HG03439 (cell line): ENCODE measurements around the gene HEPN1.
"Not testable (repeated sequence)": the region's sequence is repeated elsewhere in the genome, so short reads cannot be mapped to it uniquely, and the experiment has no call there.

Experiments used
- ATAC-seq: cut with Tn5 transposase; IDR thresholded peaks from one replicate; pipeline ENCODE4 v1.9.1; 2021; ENCODE audit warnings: mild to moderate bottlenecking, moderate library complexity; ENCODE audit not compliant: unreplicated experiment

The HEPN1 gene

DNA sequence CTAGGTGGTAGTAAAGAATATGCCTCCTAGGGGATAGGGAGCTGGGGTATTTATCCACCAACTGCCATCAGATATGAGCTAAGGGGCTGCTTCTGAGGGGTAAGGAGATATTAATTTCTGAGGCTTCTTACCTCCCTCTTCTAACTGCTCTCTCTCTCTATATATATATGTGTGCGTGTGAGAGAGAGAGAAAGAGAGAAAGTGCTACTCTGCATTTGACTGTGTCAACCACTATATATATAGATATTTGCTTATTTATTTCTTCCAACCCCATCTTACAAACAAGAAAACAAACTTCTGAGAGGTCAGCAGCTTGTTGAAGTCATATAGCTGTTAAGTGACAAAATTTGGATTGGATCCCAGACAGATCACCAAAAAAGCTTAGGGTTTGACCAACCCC is 22.7 kb downstream of the HEPN1 start:
- ATAC-seq, result peak; percentile 71

DNA sequence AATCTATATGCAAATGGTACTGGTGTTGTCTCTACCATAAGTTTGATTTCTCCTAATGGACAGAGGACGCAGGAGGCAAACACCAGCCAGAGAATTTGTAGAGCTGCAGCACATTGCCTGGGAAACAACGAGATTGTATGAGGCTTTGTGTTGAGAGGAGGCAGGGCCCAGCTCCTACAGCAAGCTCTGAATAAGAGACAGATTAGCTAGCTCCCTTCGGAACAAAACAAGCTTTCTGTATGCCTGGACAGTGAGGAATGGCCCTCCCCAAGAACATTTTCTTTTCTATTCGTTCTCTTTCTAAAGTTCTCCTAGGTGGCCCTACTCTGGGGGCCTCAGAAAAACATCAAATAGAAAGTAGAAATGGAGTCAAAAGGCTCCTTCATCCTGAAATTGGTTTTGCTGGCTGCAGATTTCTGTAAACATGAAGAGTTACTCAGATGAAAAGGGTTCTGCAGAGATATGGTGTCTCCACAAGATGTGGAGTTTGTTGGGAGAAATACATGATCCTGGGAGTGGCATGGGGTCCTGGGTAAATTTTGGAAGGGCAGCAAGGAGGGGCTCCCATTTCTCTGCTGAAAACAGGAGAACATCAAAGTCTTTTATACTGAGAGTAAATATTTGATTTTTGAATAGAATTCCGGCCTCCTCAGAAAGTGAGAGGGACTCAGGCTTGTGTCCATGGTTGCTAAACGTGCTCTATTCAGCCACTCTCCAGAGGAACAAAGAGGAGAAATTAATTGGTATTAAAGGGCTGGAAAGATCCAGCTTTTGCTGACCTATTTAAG is 23.6 kb downstream of the HEPN1 start:
- ATAC-seq, result no peak

DNA sequence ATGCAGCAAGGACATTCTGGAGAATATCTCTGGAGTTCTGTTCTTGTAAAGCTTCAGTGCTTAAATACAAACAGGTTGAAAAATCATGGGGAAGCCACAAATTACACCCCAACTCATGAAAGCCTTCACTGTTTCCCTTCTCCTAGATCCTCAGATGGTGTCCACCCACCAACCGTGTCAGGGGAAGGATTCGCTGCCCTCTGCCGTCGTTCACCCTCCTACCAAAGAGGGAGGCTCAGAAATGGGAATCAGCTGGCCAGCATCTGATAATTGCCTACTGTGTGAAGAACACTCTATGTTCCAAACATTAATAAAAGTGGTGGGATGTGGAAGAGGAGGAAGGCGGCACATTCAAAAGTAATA is 24.2 kb downstream of the HEPN1 start:
- ATAC-seq, result no peak

DNA sequence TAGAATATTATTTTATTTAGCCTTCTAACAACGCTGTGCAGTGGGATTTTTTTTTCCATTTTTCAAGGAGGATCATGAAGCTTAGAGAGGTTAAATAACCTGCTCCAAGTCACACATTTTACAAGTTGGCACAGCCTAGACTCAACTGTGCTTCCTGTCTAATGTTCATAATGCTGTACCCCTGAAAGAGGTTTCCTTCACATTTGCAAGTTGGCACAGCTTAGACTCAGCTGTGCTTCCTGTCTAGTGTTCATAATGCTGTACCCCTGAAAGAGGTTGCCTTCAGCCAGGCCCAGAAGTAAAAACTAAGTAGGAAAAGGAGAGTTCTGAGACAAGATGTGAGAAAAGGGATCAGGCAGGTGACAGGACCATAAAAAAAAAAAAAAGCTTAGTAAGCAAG is 24.7 kb downstream of the HEPN1 start:
- no peak for ATAC-seq

DNA sequence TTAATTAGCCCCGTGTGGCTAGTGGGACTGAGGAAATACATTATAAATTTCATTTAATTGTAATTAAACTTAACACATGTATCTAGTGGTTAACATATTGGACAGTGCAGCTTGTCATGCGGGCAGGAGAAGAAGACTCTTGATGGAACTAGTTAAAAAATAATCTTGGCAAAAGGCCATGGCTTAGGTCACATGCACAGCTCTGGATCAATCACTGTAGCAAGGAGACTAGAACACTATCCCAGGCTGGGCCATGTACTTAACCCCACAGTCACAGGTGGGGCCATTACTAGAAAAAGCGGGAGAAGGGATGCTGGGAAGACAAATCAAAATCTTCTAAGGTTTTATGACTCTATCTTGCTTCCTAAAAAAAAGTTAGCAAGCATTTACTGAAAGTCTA is 25.5 kb downstream of the HEPN1 start:
- no peak for ATAC-seq

DNA sequence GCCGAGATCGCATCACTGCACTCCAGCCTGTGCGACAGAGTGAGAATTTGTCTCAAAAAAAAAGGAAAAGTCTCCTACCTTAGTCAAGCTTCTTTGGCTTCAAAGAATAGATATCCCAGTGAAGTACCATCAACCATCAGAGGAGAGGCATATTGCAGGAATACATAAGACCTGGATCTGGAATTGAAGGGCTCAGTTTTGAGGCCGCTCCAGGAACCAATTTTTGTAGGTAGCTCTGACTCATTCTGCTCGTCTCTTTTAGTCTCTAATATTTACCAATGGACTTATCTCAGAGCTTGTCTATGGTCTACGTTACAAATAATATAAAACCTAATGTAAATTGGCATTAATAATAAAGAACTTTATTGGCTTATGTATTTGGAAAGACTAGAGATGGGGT is 26.8 kb downstream of the HEPN1 start:
- ATAC-seq, result no peak

DNA sequence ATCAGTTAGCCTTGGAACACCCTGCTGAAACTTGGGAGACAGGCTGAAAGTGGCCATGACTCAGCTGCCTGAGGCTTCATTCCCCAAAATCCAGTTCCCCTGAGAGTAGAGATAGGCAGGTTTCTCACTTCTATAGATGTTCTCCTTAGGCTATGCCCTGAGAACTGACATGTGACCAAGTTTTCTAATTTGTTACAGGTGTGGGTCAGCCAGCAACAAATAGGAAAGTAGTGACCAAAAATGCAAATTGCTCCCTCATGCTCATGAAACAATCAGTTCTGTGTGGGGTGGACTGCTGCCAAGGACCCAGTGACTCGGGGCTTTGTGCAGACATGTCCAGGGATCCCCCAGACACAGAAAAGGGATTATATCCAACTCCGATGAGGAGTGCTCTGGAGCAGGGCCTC is 27.7 kb downstream of the HEPN1 start:
- no peak for ATAC-seq

DNA sequence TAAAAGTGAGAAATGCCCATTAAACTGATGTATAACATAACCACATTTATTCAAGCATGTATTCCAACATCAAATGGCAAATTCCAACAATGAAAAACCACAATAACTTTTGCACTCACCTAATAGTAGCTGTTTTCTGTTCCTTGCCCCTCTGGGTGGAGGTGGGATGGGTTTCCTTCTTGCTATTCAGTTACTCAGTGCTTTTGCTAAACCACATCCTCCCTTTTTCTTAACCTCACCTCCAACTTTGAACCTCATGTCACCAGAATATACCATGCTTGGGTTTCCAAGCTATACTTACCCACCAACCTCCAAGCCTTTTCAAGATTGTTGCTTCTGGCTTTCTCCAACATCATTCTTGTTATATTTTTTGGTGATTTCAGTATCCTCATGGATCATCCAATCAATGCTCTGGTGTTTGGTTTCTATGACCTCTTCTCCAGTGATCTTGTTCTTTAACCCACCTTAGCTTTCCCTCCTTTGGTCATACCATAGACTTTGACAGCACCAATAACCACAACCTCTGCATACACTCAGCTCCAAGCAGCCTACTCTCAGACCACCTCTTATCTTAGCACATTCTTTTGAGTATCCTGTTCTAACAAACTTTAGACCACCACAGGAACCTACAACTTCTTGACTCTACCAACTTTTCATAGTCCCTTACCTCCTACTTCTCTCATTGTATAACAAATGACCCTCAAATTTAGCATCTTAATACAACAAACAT is 31.7 kb downstream of the HEPN1 start:
- no peak for ATAC-seq

DNA sequence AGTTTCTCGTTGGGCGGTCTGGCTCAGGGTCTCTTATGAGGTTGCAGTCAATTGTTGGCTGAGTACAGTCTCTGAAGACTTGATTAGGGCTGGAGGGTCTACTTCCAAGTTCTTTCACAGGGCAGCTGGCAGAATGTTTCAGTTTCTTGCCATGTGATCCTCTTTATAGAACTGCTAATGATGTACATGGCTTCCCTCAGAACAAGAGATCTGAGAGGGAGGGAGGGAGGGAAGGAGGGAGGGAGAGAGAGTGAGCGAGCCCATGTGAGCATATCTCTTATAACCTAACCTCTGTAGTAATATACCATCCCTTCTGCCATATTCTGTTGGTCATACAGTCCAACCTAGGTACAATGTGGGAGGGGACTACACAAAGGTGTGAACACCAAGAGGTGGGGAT is 32.3 kb downstream of the HEPN1 start:
- ATAC-seq, result no peak

DNA sequence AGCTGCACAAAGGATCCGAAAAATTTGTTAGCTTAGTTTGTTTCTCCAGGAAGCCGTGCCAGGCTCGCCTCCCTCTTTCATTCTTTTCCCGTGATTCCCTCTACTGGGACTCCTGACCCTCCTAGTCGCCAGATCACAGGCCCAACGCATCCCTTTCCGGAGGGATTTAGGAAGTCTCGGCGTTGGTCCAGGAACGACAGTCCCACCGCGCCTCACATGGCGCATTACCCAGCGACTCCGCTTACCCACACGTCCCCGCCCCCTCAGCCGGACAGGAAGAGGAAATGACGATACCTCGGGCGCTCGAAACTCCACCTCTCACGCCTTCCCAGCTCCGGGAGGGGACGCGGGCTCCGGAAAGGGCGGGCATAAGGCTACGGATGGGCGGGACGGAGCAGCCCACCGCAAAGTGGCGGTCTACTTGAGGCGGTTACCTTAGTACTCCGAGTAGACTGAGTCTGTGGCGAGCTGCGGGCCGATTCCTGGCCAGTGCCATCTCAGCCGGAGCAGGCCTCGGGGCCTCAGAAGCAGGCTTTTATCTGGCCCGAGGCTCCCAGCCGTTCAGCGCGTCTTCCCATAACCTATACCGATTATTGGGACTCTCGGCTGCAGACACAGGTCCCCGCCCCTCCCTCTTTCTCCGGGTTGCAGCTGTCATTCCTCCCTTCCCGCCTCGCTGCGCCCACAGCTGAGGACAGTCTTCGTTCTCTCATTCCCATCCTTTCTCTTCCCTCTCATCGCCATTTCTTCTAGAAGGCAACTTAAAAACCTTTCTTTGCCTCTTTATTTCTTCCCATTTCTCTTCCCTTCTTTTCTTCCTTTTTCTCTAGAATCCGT is 34.9 kb downstream of the HEPN1 start, which contains the start of gene CCDC15:
CCDC15 (plus strand) TSS at position 450 of the 837 bp plus-strand sequence. CDS start 531 bp downstream, outside the sequence.
- ATAC-seq, result peak; percentile 100

DNA sequence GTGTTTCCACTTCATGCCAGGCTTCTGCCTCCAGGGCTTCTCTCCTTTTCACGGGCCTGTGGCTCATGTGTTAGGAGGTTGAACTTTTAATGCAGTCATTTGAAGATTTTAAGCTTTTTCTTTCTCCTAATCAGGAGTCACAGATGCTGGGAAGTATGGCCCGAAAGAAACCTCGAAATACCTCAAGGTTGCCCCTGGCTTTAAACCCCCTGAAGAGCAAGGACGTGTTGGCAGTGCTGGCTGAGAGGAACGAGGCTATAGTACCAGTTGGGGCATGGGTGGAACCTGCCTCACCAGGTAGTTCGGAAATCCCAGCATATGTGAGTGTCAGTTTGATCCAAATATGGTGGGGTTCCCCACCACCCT is 35.5 kb downstream of the HEPN1 start:
- no peak for ATAC-seq

DNA sequence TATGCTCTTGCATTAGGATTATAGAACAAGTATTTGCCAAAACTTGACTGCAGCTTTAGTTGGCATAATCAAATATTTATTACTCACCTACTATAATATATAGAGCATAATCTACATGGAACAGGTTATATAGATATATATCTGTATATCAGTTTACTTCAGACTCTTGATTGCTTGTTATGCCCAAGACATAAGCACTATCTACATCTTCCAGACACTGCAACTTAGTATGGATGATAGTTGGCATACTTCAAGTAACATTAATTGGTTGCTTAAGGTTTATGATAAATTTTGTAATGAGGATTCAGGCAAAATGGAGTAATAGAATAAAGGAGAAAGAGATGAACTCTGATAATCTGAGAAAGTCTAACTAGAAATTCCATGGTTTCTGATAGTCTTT is 36.0 kb downstream of the HEPN1 start:
- no peak for ATAC-seq

DNA sequence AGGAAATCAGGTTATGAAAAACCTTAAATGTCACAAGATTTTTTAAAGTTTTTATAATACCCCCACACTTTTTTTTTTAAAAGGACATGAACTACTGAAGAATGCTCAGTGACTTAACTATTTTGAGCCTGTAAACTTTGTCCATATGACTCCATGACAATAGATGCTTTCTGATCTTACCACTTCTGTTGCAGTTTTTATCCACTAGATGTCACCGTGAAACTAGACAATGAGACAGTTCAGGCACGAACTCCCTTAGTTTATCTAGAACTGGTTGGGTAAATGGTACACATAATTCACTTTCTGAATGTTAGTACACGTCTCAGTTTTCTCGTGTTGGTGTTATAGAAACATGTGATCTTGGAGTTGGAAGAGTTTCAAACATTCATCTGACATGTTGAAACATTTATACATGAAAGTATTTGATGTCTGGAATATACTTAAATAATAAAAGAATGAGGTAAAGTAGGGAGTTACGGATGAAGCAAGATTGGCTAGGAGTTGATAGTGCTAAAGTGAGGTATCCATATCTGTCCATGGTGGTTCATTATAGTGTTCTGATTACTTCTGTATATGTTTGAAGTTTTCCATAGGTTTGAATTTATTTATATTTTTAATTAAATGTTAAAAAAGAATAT is 43.0 kb downstream of the HEPN1 start:
- no peak for ATAC-seq

DNA sequence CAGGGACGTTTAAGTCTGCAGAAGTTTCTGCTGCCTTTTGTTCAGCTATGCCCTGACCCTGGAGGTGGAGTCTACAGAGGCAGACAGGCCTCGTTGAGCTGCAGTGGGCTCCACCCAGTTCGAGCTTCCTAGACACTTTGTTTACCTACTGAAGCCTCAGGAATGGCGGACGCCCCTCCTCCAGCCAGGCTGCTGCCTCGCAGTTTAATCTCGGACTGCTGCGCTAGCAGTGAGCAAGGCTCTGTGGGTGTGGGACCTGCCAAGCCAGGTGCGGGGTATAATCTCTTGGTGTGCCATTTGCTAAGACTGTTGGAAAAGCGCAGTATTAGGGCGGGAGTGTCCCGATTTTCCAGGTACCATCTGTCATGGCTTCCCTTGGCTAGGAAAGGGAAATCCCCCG is 49.1 kb downstream of the HEPN1 start:
- not testable (repeated sequence) for ATAC-seq
